Esophagus squamous epithelium (tissue), 5 donors: ENCODE results near the gene DGLUCY. TPM values are rescaled to one million over a fixed set of nuclear protein-coding genes. Genes with fewer than 3 reads are reported as not detected.
"Not testable (repeated sequence)": the region's sequence is repeated elsewhere in the genome, so short reads cannot be mapped to it uniquely, and the experiment has no call there.

ENCODE experiments used
- DNase-seq: peaks from one replicate; lab custom pipeline; 2025; lab: John Stamatoyannopoulos, UW
- H3K27ac ChIP-seq, 4 donors: fragments of 200-600 bp; sonication (generic); one replicate each; pipeline ENCODE4 v1.5.1; 2016 to 2019; ENCODE audit warnings: mild to moderate bottlenecking in 1 of 4
- H3K27me3 ChIP-seq, 4 donors: fragments of 200-600 bp; sonication (generic); 1 replicate in 3 of 4; 2 replicates in 1 of 4; pipeline versions ENCODE4 v1.5.1 to v1.6.0; 2017 to 2021; ENCODE audit warnings: antibody characterized with exemption in 1 of 4
- H3K36me3 ChIP-seq, 3 donors: fragments of 200-600 bp; sonication (generic); one replicate each; pipeline ENCODE4 v1.5.1; 2016 to 2019
- H3K4me1 ChIP-seq, 3 donors: fragments of 200-600 bp; sonication (generic); one replicate each; pipeline ENCODE4 v1.5.1; 2017 to 2019
- H3K4me3 ChIP-seq, 4 donors: fragments of 200-600 bp; sonication (generic); 1 replicate in 3 of 4; 2 replicates in 1 of 4; pipeline ENCODE4 v1.5.1; 2016 to 2019; ENCODE audit warnings: mild to moderate bottlenecking in 2 of 4, moderate library complexity in 1 of 4
- H3K9me3 ChIP-seq, 3 donors: fragments of 200-600 bp; sonication (generic); one replicate each; pipeline ENCODE4 v1.5.1; 2016 to 2019
- CTCF ChIP-seq, 6 experiments: fragments of 450-650 bp in 4 of 6; fragments of 200-600 bp in 2 of 6; sonication (generic) in 2 of 6; IDR thresholded peaks; one replicate each; pipeline ENCODE4 v1.5.1; 2016 to 2019; ENCODE audit warnings: antibody characterized with exemption in 6 of 6, mild to moderate bottlenecking in 4 of 6, moderate library complexity in 4 of 6
- POLR2A ChIP-seq, 4 donors: fragments of 450-650 bp; IDR thresholded peaks; one replicate each; pipeline ENCODE4 v1.6.1; 2017; ENCODE audit warnings: antibody characterized with exemption in 4 of 4, mild to moderate bottlenecking in 4 of 4, moderate library complexity in 3 of 4
- WGBS, 2 donors: methylation state at CpG; one replicate each; pipeline ENCODE4 v1.1.5; 2018; 5-methylcytosine and 5-hydroxymethylcytosine counted together
- intact Hi-C: fragments of 100-400 bp; cut with DNase I; formaldehyde crosslinking; loops from one replicate; pipeline ENCODE4 v1.15.0; 2022
- total RNA-seq, 4 donors: library from RNA; depleted of rRNA; stranded (reverse); fragments of >200 nt; gene quantifications; one replicate each; pipeline ENCODE4 v1.1.0, GENCODE V29; 2016
- donor health status: DM: yes; HTN: yes; CAD: no.

The DGLUCY gene
- total RNA-seq, 4 donors from 2014 or later = 32.6 to 51.3 (median 38.9) TPM

DNA sequence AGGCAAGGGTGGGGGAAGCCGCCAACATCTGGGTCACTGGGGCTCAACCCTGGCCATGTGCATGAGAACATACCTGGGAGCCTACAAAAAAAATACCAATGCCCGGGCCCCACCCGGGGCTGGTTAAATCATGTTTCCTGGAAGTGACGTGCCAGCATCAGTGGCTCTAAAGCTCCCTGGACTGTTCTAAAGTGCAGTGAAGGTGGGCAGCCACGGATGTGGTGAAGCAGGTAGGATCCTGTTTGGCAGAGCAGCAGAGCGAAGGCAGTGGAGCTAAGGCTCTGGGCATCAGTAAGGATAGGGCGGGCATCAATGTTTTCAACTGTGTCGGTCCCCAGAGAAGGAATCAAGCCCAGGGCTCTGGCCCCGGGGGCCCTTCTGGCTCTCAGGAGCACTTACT, 131.2 kb downstream of the DGLUCY start:
- no peaks in the 10 kb centered on the region for H3K36me3 ChIP-seq
- peak overlapping the region in 3 of 4 donors; percentile 32 to 58 (median 33) for H3K4me3 ChIP-seq
- intact Hi-C loops = no loop called here
- TF ChIP-seq POLR2A (IDR thresholded peaks at IDR 0.05) (no peak), CTCF (IDR thresholded peaks at IDR 0.05) (no peak)
- H3K27ac ChIP-seq = peak overlapping the region; percentile 55 to 85 (median 78)
- H3K9me3 ChIP-seq = no peaks in the 10 kb centered on the region
- peaks cover 24 to 55% (median 45%) of the 10 kb centered on the region in 3 donors for H3K4me1 ChIP-seq
- DNase-seq = no peak
- WGBS, 2 donors = 30 to 32% methylated on average over 6 to 8 of the region's 9 CpGs
- no peaks in the 10 kb centered on the region for H3K27me3 ChIP-seq

GRCh38 chr14:91245616-91246015, 131.7 kb downstream of the DGLUCY start:
- 70 to 97% methylated on average over 3 to 8 of the region's 8 CpGs for WGBS, 2 donors

DNA sequence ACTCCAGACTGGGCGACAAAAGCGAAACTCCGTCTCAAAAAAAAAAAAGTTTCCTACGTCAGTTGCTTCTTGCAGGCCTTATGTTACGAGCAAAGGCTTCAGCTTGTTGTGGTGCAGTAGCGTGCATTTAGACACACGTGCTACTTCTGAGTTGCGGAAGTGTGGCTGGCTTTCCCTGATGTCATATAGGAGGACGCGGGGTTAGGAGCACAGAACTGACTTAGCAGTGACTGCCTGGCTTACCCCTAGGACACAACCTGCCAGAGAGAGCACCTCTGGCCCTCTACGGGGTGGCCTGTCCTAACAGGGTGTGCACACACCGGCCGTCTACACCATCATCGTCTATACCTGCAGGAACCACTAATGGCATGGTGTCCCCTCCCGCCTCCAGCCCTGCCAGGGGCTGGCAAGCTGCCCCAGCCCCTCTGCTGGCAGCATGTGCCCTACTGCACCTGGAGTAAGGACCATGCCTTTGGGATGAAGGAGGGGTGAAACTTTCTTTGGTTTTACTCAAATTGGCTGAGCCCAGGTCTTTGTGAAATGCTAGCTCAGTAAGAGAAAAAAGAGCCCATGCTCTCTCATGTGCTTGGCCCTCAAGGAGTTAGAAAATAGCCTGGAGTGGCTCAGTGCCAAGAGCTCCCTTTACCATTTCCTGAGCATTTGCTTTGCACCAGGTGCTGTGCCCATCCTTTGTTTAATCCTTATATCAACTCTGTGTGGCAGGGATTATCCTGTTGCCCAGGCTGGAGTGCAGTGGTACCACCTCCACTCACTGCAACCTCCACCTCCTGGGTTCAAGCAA, 132.4 kb downstream of the DGLUCY start:
- Histone ChIP-seq H3K27me3 (no peaks in the 10 kb centered on the region), H3K4me3 (no peak overlapping the region), H3K36me3 (no peaks in the 10 kb centered on the region), H3K27ac (peak overlapping the region in 3 of 4 donors; percentile 50 to 83 (median 73)), H3K9me3 (no peaks in the 10 kb centered on the region), H3K4me1 (peaks cover 24 to 67% (median 52%) of the 10 kb centered on the region in 3 donors)
- WGBS, 2 donors = 76 to 86% methylated on average over 8 to 15 of the region's 15 CpGs
- no peak for TF ChIP-seq CTCF (IDR thresholded peaks at IDR 0.05)
- no peak for TF ChIP-seq POLR2A (IDR thresholded peaks at IDR 0.05)
- no peak for DNase-seq
- intact Hi-C loops = no loop called here

More at GRCh38 chr14:91245616-91246015, 131.7 kb downstream of the DGLUCY start:
- H3K27me3 ChIP-seq, H3K9me3 ChIP-seq, intact Hi-C loops, H3K36me3 ChIP-seq, DNase-seq, H3K4me3 ChIP-seq: not testable (repeated sequence)
- Histone ChIP-seq H3K27ac (peak overlapping the region; percentile 50 to 85 (median 69)), H3K4me1 (peaks cover 24 to 61% (median 47%) of the 10 kb centered on the region in 3 donors)

DNA sequence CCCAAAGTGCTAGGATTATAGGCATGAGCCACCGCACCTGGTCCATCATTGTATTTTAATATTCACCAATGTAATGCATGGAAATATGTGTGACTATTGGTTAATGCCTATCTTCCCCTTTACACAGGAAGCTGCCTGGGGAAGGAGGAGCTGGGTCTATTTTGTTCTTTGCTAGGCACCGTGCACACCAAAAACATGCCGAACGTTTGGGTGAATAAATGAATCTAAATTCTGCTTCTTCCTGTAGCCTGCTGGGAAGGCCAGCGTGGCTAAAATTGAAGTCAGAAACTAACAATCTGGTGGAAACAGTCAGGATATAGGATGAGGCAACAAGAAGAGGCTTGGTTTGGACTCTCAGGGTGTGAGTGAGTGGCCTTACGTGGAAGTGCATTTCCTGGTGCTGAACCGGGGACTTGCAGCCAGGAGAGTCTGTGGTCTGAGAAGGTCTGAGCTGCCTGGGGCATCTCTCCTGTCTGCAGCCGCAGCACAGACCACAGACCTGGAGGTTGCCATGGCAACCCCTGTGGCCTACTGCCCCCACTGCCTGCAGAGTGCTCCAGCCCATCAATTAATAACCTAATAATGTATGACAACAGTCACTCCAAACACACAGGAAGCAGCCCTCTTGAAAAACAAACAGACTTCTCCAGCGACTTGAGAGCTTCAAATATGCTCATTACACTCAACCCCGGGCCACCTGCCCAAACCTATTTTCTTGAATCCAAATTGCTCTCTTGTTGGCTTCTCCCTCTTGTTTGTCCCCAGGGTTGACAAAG, 136.2 kb downstream of the DGLUCY start:
- peak overlapping the region in 2 of 4 donors; percentile 49 to 63 for H3K27ac ChIP-seq
- 48 to 69% methylated on average over 7 to 10 of the region's 10 CpGs for whole genome bisulfite sequencing, 2 donors
- peaks cover 17 to 69% (median 38%) of the 10 kb centered on the region in 3 donors for H3K4me1 ChIP-seq
- no peak for DNase-seq
- no peaks in the 10 kb centered on the region for H3K36me3 ChIP-seq
- H3K4me3 ChIP-seq = no peak overlapping the region
- TF ChIP-seq POLR2A (IDR thresholded peaks at IDR 0.05) (no peak), CTCF (IDR thresholded peaks at IDR 0.05) (no peak)
- H3K27me3 ChIP-seq = no peaks in the 10 kb centered on the region
- intact Hi-C loops = no loop called here
- no peaks in the 10 kb centered on the region for H3K9me3 ChIP-seq

DNA sequence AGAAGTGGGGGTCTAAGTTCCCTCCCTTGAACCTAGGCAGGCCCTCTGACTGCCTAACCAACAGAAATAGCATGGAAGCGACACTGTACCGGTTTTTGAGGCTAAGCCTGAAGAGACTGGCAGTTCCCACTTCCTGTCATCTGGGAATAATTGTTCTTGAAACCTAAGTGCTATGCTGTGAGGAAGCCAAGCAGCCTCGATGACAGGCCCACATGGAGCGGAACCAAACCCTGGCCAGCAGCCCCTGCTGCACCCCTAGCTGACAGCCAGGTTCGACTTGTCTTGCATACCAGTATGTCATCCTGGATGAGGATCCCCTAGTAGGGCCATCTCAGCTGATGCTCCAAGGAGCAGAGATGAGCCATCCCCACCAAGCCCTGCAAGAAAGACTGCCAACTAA, 137.0 kb downstream of the DGLUCY start:
- WGBS, 2 donors = 17 to 75% methylated on average over 1 to 5 of the region's 5 CpGs
- Histone ChIP-seq H3K27ac (peak overlapping the region in 3 of 4 donors; percentile 3 to 63 (median 49)), H3K4me1 (peaks cover 16 to 63% (median 30%) of the 10 kb centered on the region in 3 donors)

More for the DNA sequence above, 137.0 kb downstream of the DGLUCY start:
- no peak for TF ChIP-seq POLR2A (IDR thresholded peaks at IDR 0.05)
- no peak for TF ChIP-seq CTCF (IDR thresholded peaks at IDR 0.05)
- intact Hi-C loops = no loop called here
- DNase-seq = no peak
- no peaks in the 10 kb centered on the region for H3K27me3 ChIP-seq
- no peak overlapping the region for H3K4me3 ChIP-seq
- no peaks in the 10 kb centered on the region for H3K9me3 ChIP-seq
- no peaks in the 10 kb centered on the region for H3K36me3 ChIP-seq
